NCI-H526 treated with DMSO at 0.1 percent for 48 hours (cell line): ENCODE measurements around the gene TMEM252.
A peak's percentile ranks its signal among the peaks of the same experiment; 100 is the strongest.

Experiments
- DNase-seq: peaks from one replicate; lab custom pipeline; 2025; lab: John Stamatoyannopoulos, UW

The TMEM252 gene

DNA sequence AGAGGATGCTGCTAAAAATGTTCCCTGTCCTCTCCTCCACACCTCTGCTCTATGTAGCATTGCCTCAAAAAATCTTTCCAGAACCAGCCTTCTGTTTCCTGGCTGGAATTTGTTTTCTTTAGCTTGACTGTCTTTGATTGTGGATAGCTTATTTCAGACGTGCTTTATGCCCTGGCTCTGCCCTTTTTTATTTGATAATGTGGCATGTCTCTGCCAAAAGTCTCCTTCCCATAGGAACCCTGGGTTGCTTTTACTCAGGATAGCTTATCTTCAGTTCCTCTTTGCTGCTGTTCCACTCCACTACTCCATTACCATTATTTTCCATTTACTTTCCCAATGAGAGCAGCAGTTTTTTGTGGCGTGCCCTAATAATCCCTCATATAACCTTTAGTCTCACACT is 885 bp upstream of the TMEM252 start:
- DNase-seq = no peak

DNA sequence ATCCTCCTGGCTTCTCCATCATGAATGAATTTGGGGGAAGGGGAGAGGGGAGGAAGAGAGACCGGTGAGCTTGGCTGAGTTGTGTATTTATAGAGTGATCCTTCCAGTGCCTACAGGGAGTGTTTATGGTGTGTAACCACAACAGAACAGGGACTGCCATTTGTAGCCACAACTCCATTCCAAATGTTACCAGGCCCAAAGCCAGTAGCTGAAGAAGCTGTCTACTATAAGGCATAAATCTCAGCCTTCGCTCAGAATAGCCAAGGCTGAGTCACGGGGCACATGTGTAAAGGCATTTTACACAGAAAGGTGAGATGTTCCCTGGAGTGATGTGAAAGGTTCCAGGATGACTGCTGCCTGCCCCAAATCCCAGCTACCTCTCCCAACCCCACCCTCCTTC is 2.5 kb downstream of the TMEM252 start:
- DNase-seq = no peak

DNA sequence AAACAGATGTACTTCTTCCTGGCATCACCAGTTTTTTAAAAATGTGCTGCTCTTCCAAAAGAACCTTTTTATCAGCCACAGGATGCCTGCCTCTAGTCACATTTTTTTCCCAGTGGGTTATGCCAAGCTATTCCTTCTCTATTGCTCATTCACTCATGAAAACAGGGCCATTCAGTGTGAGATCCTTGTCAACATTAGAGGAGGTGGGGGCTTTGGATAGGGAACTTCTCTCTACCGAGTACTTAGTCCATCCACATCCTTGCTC is 3.1 kb downstream of the TMEM252 start:
- no peak for DNase-seq

DNA sequence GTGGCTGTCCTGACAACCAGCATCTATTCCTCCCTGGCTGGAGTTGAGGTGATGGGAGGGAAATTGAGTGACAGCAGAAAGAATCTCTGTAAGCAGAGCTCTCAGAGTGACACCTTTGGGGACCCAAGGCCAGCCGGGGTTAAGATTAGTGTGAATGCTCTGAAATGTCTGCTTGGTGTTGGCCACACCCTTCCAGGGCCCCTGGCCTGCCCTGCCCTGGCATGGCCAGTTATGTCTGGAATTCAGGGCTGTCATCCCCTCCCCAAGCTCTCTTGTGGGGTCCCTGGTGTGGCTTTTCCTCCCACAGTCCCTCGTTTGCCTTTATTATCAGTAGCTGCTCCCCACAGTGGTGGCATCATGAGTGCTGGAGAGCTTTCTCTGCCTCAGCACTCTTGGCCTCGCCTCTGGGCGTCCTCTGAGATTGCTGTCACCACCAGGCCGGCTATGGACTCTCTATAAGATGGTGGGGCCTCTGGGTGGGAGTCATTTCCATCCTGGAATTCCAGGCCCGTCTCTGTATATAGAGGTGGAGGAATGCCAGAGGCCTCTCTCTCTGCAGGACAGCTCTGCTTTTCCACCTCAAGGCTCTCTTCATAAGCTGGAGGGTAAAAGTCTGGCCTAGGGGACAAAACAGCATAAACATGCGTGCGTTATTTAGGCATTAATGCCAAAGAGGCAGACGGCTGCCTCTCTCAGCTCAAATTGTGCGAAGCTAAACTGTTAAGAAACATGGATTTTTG is 3.6 kb downstream of the TMEM252 start:
- no peak for DNase-seq

DNA sequence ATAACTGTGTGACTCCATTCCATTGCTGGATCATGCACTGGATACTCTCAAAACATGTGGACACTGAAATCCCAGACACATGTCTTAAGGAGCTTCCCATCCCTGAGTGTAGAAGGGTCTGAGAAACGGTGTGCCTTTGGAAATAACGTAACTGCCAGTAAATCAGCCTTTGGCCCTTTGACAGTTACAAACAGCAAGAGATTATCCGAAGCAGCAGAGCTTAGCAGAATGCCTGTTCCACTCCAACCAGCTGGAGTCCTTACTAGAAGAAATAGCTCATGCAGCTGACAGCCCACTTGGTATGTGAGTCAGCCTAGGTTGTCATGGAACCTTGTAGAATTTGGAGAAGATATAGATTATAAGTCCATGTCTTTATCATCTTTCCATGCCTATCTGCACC is 7.0 kb downstream of the TMEM252 start:
- DNase-seq = no peak

DNA sequence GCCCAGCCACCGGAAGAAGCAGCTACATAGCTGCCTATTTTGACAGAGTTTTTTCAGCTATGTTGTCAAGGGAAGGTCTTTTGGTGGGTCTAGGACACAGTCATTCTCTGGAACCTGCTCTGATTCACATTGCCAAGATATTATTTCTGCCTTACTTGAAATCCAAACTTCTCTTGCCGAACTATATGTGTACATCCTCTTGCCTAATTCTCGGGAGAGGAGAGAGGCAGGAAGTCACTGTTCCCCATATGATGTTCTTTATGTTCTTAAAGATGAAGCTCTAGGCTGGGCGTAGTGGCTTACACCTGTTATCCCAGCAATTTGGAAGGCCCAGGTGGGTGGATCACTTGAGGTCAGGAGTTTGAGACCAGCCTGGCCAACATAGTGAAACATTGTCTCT is 8.6 kb downstream of the TMEM252 start:
- no peak for DNase-seq

DNA sequence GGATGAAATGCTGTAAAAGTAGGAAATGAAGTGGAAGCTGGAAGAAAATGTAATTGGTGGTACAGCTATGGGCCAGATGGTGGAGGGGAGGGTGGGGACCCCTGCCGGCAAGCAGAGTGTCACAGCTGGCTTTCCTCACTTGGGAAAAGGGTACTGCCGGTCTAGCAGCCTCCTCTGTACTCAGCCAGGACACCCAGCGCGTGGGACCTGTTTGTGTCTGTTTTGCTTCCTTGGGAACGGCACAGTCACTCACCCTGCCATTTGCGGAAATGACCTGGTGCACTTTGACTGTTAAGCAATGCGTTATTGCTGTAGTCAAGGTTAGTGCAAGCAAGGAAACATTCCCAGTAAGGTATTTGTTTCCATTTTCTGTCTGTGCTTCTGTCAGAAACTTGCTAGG is 10.1 kb downstream of the TMEM252 start:
- no peak for DNase-seq

DNA sequence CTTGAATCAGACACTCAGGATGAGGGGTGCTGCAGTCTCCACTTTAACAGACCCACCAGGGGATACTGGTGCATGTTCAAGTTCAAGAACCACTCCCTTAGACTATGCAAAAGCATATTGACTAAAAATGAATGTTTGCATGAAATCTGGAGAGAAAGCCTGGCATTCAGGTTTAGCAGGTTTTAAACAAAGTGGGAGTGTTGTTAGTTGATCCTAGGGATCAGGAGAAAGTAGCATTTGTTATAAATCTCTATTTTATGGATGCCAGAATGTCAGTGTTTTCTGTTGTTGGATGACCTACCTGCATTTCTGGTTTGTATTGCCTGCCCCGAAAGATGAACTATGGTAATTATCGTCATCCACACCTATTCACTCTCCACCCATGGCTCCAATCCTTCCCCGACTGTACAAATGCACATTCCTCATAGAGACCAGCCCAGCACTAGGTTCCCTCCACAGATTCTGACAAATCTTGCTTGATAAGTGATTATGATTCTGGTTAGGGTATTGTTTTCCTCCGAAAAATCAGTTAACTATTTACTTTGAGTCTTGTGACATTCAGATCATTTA is 17.2 kb downstream of the TMEM252 start:
- DNase-seq = peak; percentile 61

DNA sequence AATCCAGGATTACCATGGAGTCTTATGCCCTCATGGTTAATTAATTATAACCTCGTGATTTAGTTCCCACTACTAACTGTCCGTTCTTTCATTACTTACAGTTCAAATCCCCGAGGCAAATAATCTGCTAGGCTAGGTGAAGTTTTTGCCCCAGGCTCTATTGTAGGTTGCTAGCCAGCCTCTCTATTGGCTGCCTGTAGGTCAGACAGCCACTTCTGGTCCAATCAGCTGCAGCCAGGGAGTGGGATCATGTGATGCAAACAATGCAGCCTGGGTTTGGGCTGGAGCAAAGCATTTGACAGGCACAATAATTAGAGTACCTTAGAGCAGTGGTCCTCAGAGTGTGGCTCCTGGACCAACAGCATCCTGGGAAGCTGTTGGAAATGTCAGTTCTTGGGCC is 17.7 kb downstream of the TMEM252 start:
- DNase-seq = no peak

DNA sequence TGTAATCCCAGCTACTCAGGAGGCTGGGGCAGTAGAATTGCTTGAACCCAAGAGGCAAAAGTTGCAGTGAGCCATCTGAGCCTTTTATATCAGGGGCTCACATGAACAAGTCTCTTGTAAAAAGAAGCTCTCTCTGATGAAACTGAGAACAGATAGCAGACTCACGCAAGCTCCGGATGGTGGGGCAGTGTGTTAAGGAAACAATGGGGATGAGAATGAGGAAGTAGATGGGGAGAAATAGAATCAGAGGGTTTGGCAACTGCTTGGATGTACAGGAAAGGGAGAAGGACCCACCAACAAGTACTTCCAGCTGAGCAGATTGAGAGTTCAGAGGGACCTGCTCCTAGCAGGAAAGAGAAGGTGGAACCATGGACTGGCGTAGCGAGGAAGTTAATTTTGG is 18.6 kb downstream of the TMEM252 start:
- no peak for DNase-seq

DNA sequence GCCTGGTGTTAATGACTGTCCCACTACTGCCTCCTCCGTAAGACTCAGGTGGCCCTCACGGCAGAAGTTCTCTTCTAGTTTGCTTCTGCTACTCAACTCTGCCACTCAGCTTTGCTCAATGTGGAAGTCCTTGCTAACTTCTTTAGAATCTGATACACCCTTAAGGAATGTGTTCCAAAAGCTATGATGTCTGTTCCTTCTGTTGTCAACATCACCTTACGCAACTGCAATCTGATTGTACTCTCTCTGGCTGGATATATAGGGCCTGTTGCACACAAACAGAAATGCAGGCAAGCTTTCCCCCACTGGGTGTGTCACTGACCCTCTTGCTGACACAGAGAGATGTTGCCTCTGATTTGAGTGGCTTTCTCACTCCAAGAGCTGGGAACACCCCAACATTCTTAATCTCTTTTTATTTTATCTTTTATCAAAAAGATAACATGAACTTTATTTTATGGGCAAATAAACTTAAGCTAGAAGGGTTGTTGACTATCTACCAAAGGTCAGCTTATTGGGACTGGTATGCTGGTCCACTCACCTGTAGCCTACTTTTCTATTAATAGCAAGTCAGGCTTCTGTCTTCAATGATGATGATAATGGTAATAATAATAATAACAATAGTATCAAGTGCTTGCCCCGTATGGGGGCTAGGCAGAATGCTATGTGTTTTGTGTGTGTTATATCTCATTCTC is 25.2 kb downstream of the TMEM252 start:
- DNase-seq = no peak

DNA sequence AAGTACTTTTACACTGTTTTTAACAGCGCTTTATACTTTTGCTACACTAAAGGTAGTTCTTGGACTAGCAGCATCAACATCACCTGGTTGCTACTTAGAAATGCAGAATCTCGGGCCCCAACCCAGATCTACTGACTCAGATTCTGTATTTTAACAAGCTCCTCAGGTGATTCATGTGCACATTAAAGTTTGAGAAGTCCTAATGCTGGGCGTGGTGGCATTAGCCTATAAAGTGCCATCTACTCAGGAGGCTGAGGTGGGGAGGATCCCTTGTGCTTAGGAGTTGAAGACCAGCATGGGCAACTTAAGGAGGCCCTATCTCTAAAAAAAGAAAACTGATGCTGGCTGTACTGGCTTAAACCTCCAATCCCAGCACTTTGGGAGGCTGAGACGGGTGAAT is 26.7 kb downstream of the TMEM252 start:
- DNase-seq = no peak

DNA sequence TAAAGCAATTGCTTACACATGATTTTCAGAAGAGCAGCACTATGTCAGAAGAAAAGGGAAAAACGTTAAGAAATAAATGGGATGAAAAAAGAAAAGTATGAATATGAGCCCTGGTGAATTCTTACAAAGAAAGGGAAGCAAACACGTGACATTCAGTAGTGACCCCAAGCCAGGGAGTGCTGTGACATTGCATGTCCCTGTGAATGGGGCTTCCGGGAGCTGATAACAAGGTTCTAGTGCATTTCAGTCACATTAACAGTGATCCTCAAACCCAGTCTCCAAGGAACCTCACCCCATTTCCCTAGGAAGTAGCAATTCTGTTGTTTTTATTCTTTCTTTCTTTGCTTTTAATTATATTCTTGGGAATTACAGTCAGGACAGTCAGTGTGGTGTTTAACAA is 27.3 kb downstream of the TMEM252 start:
- DNase-seq = no peak

DNA sequence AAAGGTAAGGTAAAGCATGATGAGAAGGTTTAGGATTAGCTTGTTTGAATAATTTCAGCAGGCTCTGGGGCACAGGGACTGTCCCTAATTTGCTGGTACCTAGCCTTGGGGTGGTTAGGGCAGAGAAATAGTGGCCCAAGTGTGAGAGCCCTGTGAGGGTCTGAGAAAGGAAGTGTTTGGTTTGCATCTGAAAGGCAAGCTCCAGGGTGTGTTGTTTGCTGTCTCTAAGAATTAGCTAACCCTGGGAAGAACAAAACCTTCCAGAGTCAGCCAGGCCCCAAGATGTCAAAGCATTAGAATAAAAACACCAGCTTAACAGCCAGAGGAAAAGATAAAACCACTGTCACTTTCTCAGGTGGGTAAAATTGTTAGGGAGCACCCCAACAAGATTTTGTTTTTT is 31.0 kb downstream of the TMEM252 start:
- no peak for DNase-seq

DNA sequence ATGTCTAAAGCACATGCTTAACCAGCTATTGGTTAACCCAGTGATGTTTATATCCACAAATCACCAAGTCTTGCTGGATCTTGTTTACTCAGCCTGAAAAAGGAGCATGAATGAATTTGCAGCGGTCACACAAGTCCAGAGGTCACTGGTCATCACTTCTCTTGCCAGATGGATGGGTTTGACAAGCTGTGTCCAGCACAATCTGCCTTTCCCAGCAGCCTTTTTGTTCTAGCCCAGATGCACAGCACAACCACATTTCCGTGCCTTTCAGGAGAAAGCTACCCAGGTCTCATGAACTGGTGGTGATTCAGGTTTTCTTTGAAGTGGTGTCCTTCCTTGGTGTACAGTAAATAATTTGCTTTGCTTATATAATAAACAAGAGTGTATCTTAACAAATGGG is 32.1 kb downstream of the TMEM252 start:
- DNase-seq = no peak

DNA sequence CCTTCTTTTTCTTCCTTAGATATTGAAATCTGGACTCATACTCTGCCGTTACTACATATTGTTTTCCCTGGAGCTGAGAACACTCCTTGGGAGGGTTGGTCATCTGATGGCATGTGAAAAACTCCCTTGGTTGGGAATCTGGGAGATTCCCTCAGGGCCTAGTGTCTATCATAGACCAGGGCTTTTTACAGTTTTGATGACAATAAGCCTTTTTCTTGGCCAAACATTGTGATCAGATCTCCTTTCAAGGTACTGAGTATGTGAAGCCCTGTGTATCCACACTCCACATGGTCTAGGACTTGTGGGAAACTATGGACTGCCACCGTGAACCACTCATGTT is 32.9 kb downstream of the TMEM252 start:
- no peak for DNase-seq

DNA sequence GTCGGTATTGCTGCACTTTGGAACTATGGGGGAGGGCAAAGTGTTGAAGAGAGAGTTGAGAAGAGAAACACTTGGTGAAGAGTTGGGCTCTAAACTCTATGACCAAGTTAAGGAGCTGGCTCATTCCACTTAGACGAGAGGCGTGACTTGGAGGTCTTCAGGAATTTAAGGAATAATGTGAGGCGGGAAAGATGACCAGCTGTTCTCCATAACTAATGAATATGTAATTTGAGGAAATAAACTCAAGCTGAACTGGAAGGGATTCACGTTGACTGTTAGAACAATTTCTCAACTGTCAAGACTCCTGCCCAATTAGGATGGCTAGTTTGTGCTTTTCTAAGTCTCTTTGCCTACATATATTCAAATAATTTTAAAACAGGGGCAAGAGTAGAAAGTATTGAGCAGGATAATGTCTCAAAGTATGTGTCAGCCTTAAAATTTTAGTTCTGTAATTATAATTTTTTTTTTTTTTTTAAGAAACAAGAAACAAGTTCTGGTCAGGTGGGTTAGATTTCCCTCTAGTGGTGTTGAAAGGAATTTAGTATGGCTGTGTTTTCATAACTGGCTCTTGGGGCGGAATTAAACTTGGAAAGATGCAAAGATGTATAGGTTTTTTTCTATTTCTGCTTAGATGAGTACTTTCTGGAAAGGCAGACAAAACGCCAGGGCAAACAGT is 33.4 kb downstream of the TMEM252 start:
- DNase-seq = no peak

DNA sequence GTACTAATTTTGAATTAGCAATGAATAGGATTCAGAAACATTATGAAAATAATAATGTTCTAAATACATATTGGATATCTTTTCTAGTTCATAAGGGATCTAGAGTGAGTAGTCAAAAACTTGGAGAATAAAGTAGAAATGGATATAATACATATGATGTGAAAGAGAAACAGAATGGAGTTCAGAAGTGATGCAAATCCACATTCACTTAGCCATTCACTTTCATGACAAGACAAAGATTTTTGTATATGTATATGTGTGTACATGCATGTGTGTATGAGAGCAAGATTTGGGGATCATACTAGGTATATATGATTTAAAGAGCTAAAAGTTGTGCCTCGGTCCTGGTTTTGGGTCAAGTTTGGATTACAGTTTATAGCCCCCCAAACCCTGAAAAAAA is 34.1 kb downstream of the TMEM252 start:
- no peak for DNase-seq

DNA sequence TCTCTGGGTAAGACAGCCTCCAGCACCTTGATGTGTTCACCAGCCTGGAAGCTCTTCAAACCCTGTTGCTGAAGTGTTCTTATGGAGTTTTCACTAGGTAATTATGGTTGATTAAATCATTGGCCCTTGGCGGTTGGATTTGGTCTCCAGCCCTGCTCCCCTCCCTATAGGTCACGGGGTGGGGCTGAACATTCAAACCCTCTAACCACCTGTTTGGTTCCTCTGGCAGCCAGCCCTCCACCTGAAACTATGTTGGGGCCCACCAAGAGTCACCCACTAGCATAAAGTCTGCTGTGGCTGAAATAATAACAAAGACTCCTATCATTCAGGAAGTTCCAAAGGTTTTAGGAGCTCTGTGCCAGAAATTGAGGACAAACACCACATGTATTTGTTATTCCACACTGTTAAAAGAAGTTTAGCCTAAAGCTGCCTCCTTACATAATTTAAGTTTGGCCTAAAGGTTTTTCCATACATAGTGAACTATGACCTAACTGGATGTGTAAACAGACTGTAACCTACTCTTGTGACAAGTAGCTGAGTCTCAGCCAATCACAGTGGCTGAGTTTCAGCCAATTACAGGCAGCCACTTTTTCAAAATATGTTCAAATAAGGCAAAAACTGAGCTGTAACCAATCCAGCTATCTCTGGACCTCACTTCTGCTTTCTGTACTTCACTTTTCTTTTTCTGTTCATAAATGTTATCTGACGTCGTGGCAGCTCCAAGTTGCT is 34.8 kb downstream of the TMEM252 start:
- no peak for DNase-seq

DNA sequence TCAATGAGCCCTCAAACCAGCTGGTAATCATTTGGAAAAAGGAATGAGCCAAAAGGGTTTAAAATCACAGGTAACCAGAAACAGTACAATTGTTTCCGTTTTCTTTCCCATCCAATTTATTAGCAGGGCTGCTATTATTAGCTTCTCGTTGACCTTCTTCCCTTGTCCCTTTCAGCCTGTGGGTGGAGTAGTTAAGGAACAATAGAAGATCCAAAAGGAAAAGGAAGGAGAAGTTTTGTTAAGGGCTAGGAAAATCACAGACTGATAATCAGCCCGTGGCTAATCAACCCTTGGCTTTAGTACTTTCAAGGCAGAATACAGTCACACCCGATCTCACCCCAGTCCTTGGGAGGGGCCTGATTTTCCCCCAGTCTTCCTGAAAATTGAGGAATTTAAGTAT is 38.4 kb downstream of the TMEM252 start:
- no peak for DNase-seq

DNA sequence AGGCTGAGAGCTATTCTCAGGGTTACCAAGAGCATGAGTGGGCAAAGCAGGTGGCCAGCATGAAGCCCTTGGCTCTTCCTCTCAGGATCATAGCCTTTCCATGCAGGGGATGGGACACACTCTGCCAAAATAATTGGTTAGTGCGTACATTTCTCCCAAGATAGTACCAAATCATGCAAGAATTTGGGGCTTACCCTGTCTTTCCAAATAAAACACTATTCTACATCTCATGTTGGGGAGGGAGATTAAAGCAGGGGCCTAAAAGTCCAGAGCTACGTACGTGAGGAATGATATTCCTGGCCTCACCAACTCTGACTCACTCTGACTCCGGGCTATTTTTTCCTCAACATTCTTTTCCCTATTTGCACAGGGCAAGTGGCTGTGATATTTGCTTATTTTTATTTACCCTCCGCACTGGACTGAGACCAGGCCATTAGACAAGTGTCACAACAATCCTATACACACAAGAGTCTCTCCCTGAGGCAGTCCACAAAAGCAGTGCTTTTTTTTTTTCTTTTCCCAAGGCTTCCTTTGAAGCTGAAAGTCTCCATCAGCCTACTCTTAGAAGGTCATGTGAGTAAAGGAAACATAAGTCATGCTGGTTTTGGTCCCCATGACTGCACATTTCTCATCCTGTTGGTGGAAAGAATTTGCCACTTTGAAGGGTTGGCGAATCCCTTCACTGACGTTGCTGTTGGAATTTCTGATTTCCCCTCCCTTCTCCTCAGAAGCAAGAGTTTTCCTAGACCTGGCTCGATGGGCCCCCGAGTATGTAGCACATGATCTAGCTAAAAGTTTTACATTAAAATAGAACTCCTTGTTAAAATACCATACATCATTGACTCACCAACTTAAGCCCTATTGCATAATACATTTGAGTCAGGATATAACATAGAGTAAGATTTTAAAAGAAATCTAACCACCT is 40.0 kb downstream of the TMEM252 start:
- peak; percentile 63 for DNase-seq

DNA sequence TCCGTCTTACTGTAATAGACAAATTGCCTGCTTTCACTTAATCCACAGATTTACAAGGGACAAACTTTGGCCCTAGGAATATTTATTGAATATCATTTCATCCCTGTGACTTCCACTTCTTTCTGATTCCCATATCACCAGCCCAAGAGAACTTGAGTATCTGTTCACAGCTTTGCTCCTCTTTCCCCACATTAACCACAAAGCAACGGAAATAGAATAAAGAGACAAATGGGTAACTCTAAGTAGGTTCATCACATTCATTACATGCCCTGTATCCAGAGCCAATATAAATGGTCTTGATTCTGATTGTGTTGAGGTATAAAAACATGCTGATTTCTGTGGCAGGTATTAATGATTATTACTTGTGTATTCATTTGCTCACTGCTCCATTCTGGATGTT is 41.9 kb downstream of the TMEM252 start:
- DNase-seq = no peak
